GM19099 (cell line): ENCODE results near the gene METTL25B.

ENCODE experiments used
- POLR2A ChIP-seq: IDR thresholded peaks from 3 replicates; pipeline ENCODE4 v1.6.1; 2011; ENCODE audit warnings: low read depth; ENCODE audit not compliant: insufficient read length; ENCODE audit errors: extremely low read depth

Gene METTL25B

GRCh38 chr1:156747742-156748669 is 19.7 kb downstream of the METTL25B start:
- TF ChIP-seq POLR2A = no peak

GRCh38 chr1:156748670-156749418 is 20.6 kb downstream of the METTL25B start:
- TF ChIP-seq POLR2A = peak; percentile 47

GRCh38 chr1:156749419-156750118 is 21.3 kb downstream of the METTL25B start:
- TF ChIP-seq POLR2A = peak; percentile 9

- TF ChIP-seq POLR2A = no peak
Measured at GRCh38 chr1:156750191-156750672, 22.0 kb downstream of the METTL25B start.

GRCh38 chr1:156750711-156751450 is 22.6 kb downstream of the METTL25B start:
- peak; percentile 55 for TF ChIP-seq POLR2A

GRCh38 chr1:156751451-156751756 is 23.1 kb downstream of the METTL25B start, which contains the start of gene HDGF:
Gene HDGF, minus strand, starts transcription at chr1:156751675. Its CDS starts 246 bp downstream, at chr1:156751429.
- TF ChIP-seq POLR2A = peak; percentile 54

- peak; percentile 73 for TF ChIP-seq POLR2A
Measured at GRCh38 chr1:156751757-156752481, 23.6 kb downstream of the METTL25B start.

- TF ChIP-seq POLR2A = no peak
Measured at GRCh38 chr1:156752843-156753482, 24.7 kb downstream of the METTL25B start.

GRCh38 chr1:156754219-156754618 is 25.9 kb downstream of the METTL25B start:
- TF ChIP-seq POLR2A = no peak

GRCh38 chr1:156755527-156755950 is 27.3 kb downstream of the METTL25B start:
- no peak for TF ChIP-seq POLR2A

GRCh38 chr1:156756355-156756754 is 28.1 kb downstream of the METTL25B start:
- no peak for TF ChIP-seq POLR2A

- TF ChIP-seq POLR2A = no peak
Measured at GRCh38 chr1:156760092-156760795, 32.0 kb downstream of the METTL25B start.

GRCh38 chr1:156760796-156761104 is 32.5 kb downstream of the METTL25B start:
- TF ChIP-seq POLR2A = no peak
